Activated T-helper 2 cell treated with anti-CD3 and anti-CD28 coated beads, Interferon-gamma antibody, Interleukin-2, Interleukin-4, amounts not matched to agents 10 μg/mL and 5 μg/mL and 100 μg/mL, durations not matched to agents 14 hours and 24 hours and 36 hours (primary cell): Measurements from ENCODE around the gene SPNS3. TPM values are rescaled to one million over a fixed set of nuclear protein-coding genes. Genes with fewer than 3 reads are reported as not detected.

Experiments used
- DNase-seq: peaks from one replicate; pipeline ENCODE4 v3.0.0; 2021; ENCODE audit warnings: low spot score
- H3K27ac Mint-ChIP-seq: one replicate; pipeline ENCODE4 v1.8.0; 2021; ENCODE audit warnings: mixed read lengths
- H3K27me3 Mint-ChIP-seq: one replicate; pipeline ENCODE4 v1.8.0; 2021; ENCODE audit warnings: low read depth, mixed read lengths
- H3K36me3 Mint-ChIP-seq: one replicate; pipeline ENCODE4 v1.8.0; 2021; ENCODE audit warnings: low read depth, mixed read lengths
- H3K4me1 Mint-ChIP-seq: one replicate; pipeline ENCODE4 v1.8.0; 2021; ENCODE audit warnings: low read depth, mixed read lengths
- H3K4me3 Mint-ChIP-seq: one replicate; pipeline ENCODE4 v1.8.0; 2021; ENCODE audit warnings: low read depth, mild to moderate bottlenecking, moderate library complexity, mixed read lengths
- H3K9me3 Mint-ChIP-seq: one replicate; pipeline ENCODE4 v1.8.0; 2021; ENCODE audit warnings: mixed read lengths
- intact Hi-C: fragments of 100-400 bp; cut with micrococcal nuclease; formaldehyde crosslinking; loops from one replicate; pipeline ENCODE4 v1.15.1; 2023
- total RNA-seq: library from RNA; stranded (reverse); gene quantifications from 2 replicates; pipeline ENCODE4 v1.2.3, GENCODE V29; 2022

Gene SPNS3
- total RNA-seq, 1 donor from 2014 or later = 3.3 TPM

DNA sequence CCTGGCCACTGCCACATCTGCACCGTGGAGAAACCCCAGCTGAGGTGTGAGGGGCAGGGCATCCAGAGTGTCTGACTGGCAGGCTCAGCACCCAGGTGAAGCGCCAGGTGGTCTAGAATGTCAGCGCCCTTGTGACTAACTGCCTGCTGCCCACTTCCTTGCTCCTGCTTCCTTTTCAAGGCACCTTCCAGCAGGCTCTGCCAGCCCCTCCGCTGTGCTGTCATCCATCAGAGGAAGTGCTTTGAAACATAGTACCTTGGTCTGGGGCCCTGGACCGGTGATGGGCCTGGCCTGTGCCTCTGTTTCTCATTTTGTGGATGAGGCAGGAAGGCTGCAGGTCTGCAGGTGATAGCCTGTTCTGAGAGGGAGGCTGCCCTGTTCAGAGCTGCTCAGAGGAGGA lies 70.4 kb downstream of the SPNS3 start:
- Mint-ChIP-seq H3K4me3 (no peak overlapping the region), H3K9me3 (no peaks in the 10 kb centered on the region), H3K27ac (no peak overlapping the region), H3K4me1 (peaks cover 30% of the 10 kb centered on the region), H3K36me3 (no peaks in the 10 kb centered on the region), H3K27me3 (peaks cover 30% of the 10 kb centered on the region)
- DNase-seq = no peak
- intact Hi-C loops = no loop called here

- no peak for DNase-seq
- peaks cover 22% of the 10 kb centered on the region for H3K27me3 Mint-ChIP-seq
- no peaks in the 10 kb centered on the region for H3K9me3 Mint-ChIP-seq
- H3K4me3 Mint-ChIP-seq = no peak overlapping the region
- intact Hi-C loops = no loop called here
- no peaks in the 10 kb centered on the region for H3K36me3 Mint-ChIP-seq
- peaks cover 29% of the 10 kb centered on the region for H3K4me1 Mint-ChIP-seq
- H3K27ac Mint-ChIP-seq = no peak overlapping the region
Measured at GRCh38 chr17:4505187-4505586, 71.4 kb downstream of the SPNS3 start.

DNA sequence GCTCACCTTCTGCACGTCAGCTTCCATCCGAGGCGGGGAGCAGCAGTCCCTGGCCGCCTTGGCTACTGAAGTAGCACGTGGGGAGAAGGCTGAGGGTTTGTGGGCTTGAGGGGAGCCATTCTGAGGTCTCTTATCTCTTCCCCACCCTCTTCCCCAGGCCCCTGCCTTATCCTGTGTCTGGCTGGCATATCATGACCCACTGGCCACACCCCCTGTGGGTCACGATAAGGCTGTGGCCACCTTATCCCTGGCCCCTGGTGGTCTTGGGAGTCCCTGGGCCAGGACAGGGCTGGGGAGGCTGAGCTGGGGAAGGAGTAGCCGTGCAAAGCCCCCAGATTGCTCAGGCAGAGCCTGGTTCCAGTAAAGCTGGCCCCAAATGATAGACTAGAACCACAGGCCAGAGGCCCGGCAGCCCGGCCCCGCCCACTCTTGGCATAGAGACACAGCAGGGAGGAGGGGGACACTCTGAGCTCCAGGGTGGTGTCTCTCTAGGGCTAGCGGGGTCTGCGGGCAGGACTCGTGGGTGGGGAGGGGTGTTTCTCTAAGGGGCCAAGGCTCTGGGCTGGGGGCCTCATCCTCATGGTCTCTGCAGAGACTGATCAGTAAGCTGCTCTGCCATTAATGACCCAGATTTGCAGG lies 72.6 kb downstream of the SPNS3 start:
- Mint-ChIP-seq H3K4me3 (no peak overlapping the region), H3K27ac (no peak overlapping the region), H3K36me3 (no peaks in the 10 kb centered on the region), H3K4me1 (peaks cover 26% of the 10 kb centered on the region), H3K9me3 (no peaks in the 10 kb centered on the region), H3K27me3 (peaks cover 11% of the 10 kb centered on the region)
- intact Hi-C loops = no loop called here
- no peak for DNase-seq

DNA sequence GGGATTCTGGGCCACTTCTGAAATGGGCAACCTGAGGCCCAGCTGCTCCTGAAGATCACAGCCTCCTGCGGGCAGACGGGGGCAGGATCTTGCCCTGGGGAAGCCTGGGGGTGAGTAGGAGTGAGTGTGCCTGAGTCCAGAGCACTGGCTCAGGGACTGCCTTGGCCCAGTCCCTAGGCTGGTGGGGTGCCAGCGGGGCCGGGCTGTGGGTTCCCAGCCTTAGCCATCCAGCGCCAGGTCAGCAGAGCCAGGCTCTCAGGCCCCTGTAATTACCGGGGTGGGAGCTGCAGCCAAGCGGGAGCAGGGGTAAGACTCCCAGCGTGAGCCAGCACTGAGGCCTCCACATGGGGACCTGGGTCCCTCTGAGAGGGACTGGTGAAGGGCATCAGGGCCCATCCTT lies 73.2 kb downstream of the SPNS3 start:
- intact Hi-C loops = no loop called here
- no peak for DNase-seq
- Mint-ChIP-seq H3K4me1 (peaks cover 26% of the 10 kb centered on the region), H3K27me3 (peaks cover 6% of the 10 kb centered on the region), H3K27ac (no peak overlapping the region), H3K9me3 (no peaks in the 10 kb centered on the region), H3K4me3 (no peak overlapping the region), H3K36me3 (no peaks in the 10 kb centered on the region)

- no peak overlapping the region for H3K27ac Mint-ChIP-seq
- peaks cover 5% of the 10 kb centered on the region for H3K27me3 Mint-ChIP-seq
- H3K4me3 Mint-ChIP-seq = no peak overlapping the region
- H3K9me3 Mint-ChIP-seq = no peaks in the 10 kb centered on the region
- intact Hi-C loops = no loop called here
- H3K4me1 Mint-ChIP-seq = peaks cover 26% of the 10 kb centered on the region
- no peak for DNase-seq
- no peaks in the 10 kb centered on the region for H3K36me3 Mint-ChIP-seq
Measured at GRCh38 chr17:4507361-4508111, 73.8 kb downstream of the SPNS3 start.

DNA sequence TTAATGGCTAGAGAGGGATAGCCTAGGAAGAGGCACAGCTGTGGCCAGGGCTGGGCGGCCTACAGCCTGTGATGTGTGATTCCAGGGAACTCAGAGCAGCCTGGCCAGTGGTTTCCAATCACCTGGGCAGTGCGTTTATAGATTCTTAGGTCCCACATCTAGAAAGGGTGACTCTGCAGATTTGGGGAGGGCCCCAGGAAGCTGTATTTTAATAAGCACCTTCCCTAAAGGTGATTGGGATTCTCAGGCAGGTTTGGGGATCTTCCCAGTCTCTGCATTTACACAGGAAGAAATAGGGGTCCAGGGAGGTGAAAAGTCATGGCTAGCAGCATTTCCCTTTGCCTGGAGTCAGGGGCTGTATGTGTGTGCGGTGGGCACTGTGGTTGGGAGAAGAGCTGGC lies 74.5 kb downstream of the SPNS3 start:
- intact Hi-C loops = no loop called here
- Mint-ChIP-seq H3K9me3 (no peaks in the 10 kb centered on the region), H3K27ac (no peak overlapping the region), H3K4me3 (no peak overlapping the region), H3K4me1 (peaks cover 26% of the 10 kb centered on the region), H3K27me3 (peaks cover 1% of the 10 kb centered on the region), H3K36me3 (no peaks in the 10 kb centered on the region)
- DNase-seq = no peak

DNA sequence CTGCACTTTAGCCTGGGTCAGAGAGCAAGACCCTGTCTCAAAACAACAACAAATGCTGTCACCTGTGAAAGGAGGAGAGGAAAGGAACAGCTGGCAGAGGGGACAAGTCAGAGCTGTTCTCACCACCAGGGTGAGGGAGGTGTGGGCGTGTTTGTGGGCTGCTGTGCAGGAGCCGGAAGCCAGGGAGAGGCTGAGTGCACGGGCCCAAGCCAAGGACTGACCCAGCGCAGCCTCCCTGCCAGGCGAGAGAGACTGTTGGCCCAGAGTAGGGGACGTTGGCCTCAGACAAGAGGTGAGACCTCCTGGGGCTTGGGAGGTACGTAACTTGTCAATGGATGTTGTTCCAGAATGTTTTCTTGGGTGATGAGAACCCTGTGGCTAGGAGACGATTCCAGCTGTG lies 75.7 kb downstream of the SPNS3 start:
- Mint-ChIP-seq H3K9me3 (no peaks in the 10 kb centered on the region), H3K4me3 (no peak overlapping the region), H3K27ac (no peak overlapping the region), H3K27me3 (no peaks in the 10 kb centered on the region), H3K4me1 (peaks cover 20% of the 10 kb centered on the region), H3K36me3 (no peaks in the 10 kb centered on the region)
- intact Hi-C loops = no loop called here
- DNase-seq = peak; percentile 32

- no peaks in the 10 kb centered on the region for H3K36me3 Mint-ChIP-seq
- H3K27me3 Mint-ChIP-seq = no peaks in the 10 kb centered on the region
- H3K4me3 Mint-ChIP-seq = no peak overlapping the region
- no peak overlapping the region for H3K27ac Mint-ChIP-seq
- H3K4me1 Mint-ChIP-seq = peaks cover 14% of the 10 kb centered on the region
- no peak for DNase-seq
- intact Hi-C loops = no loop called here
- H3K9me3 Mint-ChIP-seq = no peaks in the 10 kb centered on the region
Measured at GRCh38 chr17:4509923-4510617, 76.3 kb downstream of the SPNS3 start.

- Mint-ChIP-seq H3K27me3 (no peaks in the 10 kb centered on the region), H3K27ac (no peak overlapping the region), H3K4me1 (peaks cover 12% of the 10 kb centered on the region), H3K4me3 (no peak overlapping the region), H3K9me3 (no peaks in the 10 kb centered on the region), H3K36me3 (no peaks in the 10 kb centered on the region)
- no peak for DNase-seq
- intact Hi-C loops = no loop called here
Measured at GRCh38 chr17:4510618-4510941, 76.8 kb downstream of the SPNS3 start.

- H3K27ac Mint-ChIP-seq = no peak overlapping the region
- no peaks in the 10 kb centered on the region for H3K9me3 Mint-ChIP-seq
- H3K4me1 Mint-ChIP-seq = peaks cover 12% of the 10 kb centered on the region
- no peaks in the 10 kb centered on the region for H3K36me3 Mint-ChIP-seq
- intact Hi-C loops = no loop called here
- H3K4me3 Mint-ChIP-seq = no peak overlapping the region
- no peaks in the 10 kb centered on the region for H3K27me3 Mint-ChIP-seq
- DNase-seq = no peak
Measured at GRCh38 chr17:4511199-4511932, 77.6 kb downstream of the SPNS3 start.

DNA sequence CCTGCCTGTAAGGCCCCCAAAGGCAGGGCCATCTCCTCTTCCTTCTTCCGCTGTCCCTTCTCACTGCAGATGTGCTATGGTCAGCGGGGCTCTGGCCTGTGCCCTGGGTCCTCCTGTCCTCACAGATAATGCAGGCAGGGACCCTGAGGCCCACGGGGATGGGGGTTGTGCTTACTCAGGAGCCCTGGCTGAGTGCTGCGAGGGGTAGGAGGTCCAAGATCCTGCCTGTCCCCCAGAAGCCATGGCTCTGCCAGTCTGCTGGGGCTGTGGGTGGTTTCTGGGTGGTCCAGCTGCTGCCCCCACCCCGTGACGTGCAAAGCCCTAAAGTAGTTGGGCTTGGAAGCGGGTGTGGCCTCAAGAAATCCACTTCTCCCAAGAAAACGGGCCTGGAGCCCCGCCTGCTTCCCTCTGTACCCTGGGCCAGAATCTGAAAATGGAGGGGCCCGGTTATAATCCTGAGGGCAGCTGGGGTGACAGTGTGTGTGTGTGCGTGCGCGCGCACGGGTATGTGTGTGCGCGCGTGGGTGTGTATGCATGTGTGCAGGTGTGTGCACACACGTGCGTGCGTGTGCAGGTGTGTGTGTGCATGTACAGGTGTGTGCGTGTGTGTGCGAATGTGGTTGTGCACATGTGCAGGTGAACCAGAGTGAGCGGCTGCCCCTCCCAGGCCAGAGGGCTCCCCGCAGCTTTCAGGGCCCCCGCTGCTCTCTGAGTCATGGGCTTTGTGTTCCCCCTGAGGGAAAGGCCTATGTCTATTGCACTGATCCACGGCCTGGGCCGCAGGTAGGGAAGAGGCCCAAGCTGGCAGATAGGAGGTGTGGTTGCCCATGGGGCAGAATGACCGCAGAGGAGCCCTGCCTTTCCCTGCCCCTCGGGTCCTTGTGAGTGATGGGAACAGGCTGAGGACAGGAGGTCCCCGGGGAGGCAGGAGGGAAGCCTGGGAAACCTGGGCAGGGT lies 78.7 kb downstream of the SPNS3 start:
- Mint-ChIP-seq H3K4me3 (no peak overlapping the region), H3K27ac (no peak overlapping the region), H3K27me3 (no peaks in the 10 kb centered on the region), H3K36me3 (no peaks in the 10 kb centered on the region), H3K4me1 (peaks cover 12% of the 10 kb centered on the region), H3K9me3 (no peaks in the 10 kb centered on the region)
- no peak for DNase-seq
- intact Hi-C loops = no loop called here
